ENCODE results near the gene PHC3.

DNA sequence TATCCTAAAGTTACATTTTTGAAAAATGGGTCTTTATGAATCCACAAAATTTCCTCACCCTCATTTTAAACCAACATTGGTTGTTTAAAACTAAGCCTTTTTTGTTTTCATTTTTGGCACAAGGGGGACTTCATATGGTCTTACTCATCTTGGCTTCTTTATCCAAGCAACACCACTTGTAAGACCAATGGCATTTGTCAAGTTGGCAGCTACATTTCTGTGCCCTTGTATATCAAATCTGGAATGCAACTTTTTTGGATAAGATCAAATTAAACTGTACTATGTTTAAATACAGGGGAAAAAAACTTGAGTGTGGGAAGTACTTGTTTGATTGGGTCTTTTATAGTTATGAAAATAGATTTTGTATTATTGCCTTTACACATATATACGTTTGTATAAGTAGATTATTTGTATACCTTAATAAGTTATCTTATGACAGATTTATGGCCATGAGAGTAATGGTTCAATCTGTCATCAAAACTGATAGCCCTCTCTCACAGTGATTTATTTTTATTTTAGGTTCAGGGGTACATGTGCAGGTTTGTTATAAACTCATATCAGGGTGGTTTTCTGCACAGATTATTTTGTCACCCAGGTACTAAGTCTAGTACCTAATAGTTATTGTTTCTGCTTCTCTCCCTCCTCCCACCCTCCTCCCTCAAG is 100.3 kb downstream of the PHC3 start:
- TF ChIP-seq, protein P1, sequence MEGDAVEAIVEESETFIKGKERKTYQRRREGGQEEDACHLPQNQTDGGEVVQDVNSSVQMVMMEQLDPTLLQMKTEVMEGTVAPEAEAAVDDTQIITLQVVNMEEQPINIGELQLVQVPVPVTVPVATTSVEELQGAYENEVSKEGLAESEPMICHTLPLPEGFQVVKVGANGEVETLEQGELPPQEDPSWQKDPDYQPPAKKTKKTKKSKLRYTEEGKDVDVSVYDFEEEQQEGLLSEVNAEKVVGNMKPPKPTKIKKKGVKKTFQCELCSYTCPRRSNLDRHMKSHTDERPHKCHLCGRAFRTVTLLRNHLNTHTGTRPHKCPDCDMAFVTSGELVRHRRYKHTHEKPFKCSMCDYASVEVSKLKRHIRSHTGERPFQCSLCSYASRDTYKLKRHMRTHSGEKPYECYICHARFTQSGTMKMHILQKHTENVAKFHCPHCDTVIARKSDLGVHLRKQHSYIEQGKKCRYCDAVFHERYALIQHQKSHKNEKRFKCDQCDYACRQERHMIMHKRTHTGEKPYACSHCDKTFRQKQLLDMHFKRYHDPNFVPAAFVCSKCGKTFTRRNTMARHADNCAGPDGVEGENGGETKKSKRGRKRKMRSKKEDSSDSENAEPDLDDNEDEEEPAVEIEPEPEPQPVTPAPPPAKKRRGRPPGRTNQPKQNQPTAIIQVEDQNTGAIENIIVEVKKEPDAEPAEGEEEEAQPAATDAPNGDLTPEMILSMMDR (IDR thresholded peaks at IDR 0.05): no peak
- TF ChIP-seq POLR2A (IDR thresholded peaks at IDR 0.05): no peak
